GM12874 (cell line): ENCODE measurements around the gene ZNF438.

Experiments
- CTCF ChIP-seq: IDR thresholded peaks from 2 replicates; pipeline ENCODE4 v1.5.1; 2011; ENCODE audit warnings: low read depth, mild to moderate bottlenecking, control low read depth, low read length, moderate library complexity; ENCODE audit not compliant: insufficient read depth

ZNF438 gene

DNA sequence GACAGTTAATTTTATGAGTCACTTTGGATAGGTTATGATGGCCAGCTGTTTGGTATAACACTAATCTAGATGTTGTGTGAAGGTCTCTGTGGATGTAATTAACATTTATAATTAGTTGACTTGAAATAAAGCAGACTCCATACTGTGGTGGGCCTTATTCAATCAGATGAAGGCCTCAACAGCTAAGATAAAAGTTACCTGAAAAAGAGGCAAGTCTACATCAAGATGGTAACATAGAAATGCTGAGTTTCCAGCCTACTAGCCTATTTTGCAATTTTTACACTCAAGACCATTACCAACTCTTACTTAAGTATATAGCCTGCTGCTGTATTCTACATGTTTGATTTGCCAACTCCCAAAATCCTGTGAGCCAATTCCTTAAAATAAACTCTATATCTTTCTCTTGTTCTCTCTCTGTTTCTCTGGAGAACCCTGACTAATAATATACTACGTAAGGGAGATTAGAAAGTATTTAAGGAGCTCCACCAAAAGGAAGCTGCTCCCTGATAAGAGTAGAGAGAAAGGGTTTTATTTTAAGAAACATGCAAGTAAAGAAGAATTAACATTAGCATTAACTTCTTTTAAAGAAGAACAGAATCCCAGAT is 42.7 kb downstream of the ZNF438 start:
- TF ChIP-seq CTCF: no peak

- TF ChIP-seq CTCF: no peak
Measured at GRCh38 chr10:30987463-30987862, 44.2 kb downstream of the ZNF438 start.

GRCh38 chr10:30986053-30986555 is 45.6 kb downstream of the ZNF438 start:
- no peak for TF ChIP-seq CTCF

- no peak for TF ChIP-seq CTCF
Measured at GRCh38 chr10:30985512-30985911, 46.2 kb downstream of the ZNF438 start.

DNA sequence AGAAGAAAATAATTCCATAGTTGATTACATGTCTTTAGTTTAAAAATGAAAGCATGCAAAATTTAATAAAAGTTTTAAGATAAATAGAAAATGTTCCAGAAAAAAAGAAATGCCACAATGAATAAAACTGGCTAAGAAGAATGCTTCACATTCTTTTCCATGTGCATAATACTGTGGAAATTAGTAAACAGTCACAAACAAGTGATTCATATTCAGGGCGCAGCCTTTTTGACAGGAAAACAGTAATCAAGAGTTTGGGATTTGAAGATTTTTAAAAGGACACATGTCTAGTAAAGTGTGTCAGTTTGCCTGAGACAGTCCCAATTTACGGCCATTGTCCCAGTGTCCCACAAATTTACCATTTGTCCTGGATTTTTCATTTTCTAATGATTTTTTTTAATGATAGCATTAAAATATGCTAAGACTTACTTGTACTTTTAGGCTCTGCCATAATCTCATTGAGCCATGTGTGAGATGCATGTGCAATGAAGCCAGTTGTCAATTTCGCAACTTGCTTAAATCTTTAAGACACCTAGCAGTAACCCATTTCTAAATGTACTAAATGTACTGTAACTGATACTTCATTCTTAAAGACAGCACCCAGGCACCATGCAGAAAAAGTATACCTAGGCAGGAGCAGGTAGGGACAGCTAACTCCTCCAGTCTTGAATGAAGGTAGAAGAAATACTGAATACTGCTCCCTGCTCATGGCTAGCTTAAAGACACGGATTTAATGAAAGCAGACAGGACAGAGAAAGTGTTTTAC is 46.9 kb downstream of the ZNF438 start:
- TF ChIP-seq CTCF: no peak

- no peak for TF ChIP-seq CTCF
Measured at GRCh38 chr10:30980951-30981616, 50.6 kb downstream of the ZNF438 start.

- no peak for TF ChIP-seq CTCF
Measured at GRCh38 chr10:30979956-30980355, 51.7 kb downstream of the ZNF438 start.
